ENCODE measurements around the gene SNX24.
"Not testable (repeated sequence)": the region's sequence is repeated elsewhere in the genome, so short reads cannot be mapped to it uniquely, and the experiment has no call there.

SNX24 gene

DNA sequence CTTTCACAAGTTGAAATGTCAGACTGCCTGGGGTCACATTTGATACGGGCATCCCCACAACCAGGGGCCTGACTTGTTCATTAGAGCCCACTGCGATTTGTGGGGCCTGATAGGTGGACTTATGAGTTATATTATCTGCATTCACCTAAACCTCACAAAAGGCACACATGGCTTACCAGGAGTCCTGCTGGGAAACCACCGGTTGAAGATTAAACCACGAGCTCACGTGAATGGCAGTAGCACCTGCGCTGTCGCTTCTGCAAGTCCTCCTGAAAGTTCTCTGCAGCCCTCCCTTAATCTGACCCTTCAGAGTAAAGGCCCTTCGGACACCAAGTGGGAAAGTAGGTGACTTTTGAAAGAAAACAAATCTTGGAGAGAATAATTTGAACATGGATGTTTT lies 122.2 kb downstream of the SNX24 start:
- no peak for DNase-seq (ENCODE audit: low read depth)

- not testable (repeated sequence) for DNase-seq (ENCODE audit: low read depth)
Measured at GRCh38 chr5:122968056-122968455, 122.6 kb downstream of the SNX24 start.

DNA sequence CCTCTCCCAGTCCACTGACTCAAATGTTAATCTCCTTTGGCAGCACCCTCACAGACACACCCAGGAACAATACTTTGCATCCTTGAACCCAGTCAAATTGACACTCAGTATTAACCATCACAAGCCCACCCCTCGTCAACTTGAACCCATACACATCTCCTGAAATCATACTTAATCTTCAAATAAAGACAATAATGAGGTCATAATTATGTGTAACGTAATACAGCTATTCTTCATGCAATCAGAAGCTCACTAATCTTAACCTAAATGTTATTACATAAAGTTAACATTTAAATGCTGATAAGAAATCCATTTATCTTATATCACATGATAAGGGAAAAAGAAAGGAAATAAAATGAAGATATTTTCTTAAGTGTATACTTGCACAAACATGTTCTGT lies 125.9 kb downstream of the SNX24 start:
- DNase-seq (ENCODE audit: low read depth): no peak

- DNase-seq (ENCODE audit: low read depth): no peak
Measured at GRCh38 chr5:122972877-122973276, 127.5 kb downstream of the SNX24 start.

DNA sequence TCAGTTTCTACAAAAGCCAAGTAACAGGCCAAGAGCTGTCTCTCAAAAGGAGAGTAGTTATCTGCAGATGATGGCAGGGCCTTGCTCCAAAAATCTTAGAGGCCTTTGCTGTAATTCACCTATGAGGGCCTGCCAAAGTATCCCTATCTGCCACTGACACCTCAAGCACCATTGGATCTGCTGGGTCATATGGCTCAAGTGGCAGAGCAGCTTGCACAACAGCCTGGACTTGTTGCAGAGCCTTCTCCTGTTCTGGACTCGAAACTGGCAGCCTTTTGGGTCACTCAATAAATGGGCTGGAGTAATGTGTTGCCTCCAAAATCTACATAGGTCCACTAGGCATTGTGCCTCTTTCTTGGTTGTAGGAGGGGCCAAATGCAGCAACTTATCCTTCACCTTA lies 128.3 kb downstream of the SNX24 start:
- DNase-seq (ENCODE audit: low read depth): not testable (repeated sequence)

DNA sequence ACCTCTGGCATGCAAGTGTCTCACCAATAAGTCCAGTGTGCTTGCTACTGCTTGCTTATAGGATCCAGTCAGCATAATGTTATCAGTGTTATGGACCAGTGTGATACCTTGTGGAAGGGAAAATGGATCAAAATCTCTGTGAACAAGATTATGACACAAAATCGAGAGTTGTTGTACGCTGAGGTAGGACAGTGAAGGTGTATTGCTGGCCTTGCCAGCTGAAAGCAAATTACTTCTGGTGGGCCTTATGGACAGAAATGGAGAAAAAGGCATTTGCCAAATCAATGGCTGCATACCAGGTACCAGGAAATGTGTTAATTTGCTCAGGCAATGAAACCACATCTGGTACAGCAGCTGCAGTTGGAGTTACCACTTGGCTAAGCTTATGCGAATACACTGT lies 128.8 kb downstream of the SNX24 start:
- not testable (repeated sequence) for DNase-seq (ENCODE audit: low read depth)

- DNase-seq (ENCODE audit: low read depth): no peak
Measured at GRCh38 chr5:122977319-122977718, 131.9 kb downstream of the SNX24 start.

GRCh38 chr5:122978068-122978467 lies 132.7 kb downstream of the SNX24 start:
- no peak for DNase-seq (ENCODE audit: low read depth)

DNA sequence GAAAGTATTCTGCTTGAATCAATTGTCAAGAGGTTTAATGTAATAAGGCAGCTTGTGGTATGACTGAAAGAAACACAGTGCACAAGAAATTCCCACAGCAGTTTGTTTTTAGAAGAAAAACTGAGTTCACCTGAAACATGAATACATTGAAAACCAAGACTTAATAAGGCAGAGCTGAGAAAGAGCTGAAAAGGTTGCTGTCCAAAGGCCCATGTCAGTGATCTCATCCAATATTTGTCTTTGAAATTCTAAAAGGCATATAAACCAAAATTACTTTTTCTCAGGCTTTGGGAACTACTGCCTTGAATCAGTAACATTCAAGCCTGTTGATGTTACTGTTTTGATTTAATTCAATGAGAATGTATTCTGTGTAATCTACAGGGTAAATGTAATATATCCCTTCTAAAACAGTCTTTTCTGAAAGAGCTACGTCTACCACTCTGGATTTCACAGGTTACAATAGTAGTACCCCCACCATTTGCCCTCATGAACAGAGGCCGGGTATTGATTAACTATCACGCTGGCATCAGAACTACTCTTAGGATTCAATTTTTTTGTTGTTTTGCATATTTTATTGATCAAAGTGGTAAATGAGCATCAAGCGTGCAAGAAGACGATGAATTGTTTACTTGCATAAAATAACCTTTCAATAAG lies 133.4 kb downstream of the SNX24 start:
- DNase-seq (ENCODE audit: low read depth): no peak

DNA sequence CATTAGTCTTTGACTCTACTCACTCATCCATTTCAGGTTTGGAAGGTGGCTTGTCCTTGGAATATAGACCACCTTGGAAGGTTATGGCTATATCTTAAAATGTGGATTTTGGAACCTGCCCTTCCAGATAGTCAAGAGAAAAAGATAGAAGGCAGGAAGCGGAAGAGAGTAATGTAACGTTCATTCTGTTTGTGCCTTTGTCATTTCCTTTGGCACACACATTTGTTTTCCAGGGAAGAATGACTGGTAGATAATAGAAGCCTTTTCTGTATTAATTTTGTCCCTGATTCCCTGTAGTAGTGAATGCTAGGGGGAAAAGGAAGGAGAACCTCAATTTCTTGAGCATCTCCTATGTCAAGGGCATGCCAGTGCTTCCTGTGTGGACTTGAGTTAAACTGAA lies 136.4 kb downstream of the SNX24 start:
- no peak for DNase-seq (ENCODE audit: low read depth)

GRCh38 chr5:122982376-122982775 lies 137.0 kb downstream of the SNX24 start:
- no peak for DNase-seq (ENCODE audit: low read depth)

GRCh38 chr5:122984425-122984824 lies 139.0 kb downstream of the SNX24 start:
- DNase-seq (ENCODE audit: low read depth): no peak

- DNase-seq (ENCODE audit: low read depth): no peak
Measured at GRCh38 chr5:122985006-122985700, 139.7 kb downstream of the SNX24 start.

- no peak for DNase-seq (ENCODE audit: low read depth)
Measured at GRCh38 chr5:122985954-122986721, 140.7 kb downstream of the SNX24 start.

- no peak for DNase-seq (ENCODE audit: low read depth)
Measured at GRCh38 chr5:122996091-122996490, 150.7 kb downstream of the SNX24 start.

DNA sequence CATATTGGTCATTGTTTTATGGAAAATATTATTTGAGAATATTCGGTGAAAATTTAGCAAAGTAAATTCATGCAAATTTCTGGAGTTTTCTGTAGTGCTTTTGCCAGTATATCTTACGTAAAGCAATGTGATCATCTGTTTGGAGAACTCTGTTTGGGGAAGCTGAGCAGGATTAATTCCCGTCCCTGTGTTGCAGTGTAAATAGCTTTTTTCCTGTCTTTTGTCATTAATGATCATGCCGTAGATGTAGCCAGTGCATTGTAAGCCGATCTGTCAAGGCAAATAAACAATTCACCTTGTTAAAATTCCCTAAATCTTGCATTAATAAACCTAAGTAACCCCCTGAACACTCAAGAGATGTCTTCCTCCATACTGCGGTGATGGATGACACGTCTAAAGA lies 151.9 kb downstream of the SNX24 start:
- DNase-seq (ENCODE audit: low read depth): no peak

- no peak for DNase-seq (ENCODE audit: low read depth)
Measured at GRCh38 chr5:122999947-123000563, 154.6 kb downstream of the SNX24 start.

DNA sequence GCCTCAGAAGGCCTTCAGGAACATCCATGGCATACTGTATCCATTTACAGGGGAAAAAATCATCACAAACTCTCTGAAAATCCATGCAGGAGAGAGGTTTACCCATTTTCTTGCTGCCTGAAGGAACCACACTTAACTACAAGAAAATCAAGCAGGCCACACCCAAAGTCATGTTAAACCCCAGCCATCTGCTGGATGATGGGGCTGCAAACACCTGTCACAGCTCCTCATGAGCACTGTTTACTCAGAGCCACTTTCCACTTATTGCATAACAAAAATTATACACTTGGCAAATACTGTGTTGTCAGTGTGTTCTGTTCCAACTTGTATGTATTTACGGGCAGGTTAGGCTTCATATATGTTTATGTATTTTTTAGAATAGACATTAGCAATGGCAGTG lies 155.3 kb downstream of the SNX24 start:
- no peak for DNase-seq (ENCODE audit: low read depth)

DNA sequence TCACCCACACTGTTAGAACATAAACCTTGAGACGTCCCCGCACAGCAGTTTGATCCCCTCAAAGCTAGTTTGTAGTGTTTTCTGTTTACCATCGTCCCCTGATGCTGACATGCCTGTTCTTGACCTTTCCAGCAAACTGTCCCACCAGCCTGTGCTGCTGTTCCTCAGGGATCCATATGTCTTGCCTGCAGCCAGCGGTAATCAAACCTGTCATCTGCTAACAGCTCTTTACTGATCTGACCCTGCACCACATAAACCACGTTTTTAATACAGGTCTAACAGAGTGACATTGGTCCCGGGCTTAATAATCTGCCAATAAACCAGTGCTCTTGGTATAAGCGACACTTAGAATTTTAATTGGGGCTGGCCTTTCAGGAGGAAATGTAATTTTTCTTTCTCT lies 156.4 kb downstream of the SNX24 start:
- DNase-seq (ENCODE audit: low read depth): no peak

- DNase-seq (ENCODE audit: low read depth): no peak
Measured at GRCh38 chr5:123007182-123007581, 161.8 kb downstream of the SNX24 start.

GRCh38 chr5:123007754-123008153 lies 162.3 kb downstream of the SNX24 start:
- DNase-seq (ENCODE audit: low read depth): no peak

DNA sequence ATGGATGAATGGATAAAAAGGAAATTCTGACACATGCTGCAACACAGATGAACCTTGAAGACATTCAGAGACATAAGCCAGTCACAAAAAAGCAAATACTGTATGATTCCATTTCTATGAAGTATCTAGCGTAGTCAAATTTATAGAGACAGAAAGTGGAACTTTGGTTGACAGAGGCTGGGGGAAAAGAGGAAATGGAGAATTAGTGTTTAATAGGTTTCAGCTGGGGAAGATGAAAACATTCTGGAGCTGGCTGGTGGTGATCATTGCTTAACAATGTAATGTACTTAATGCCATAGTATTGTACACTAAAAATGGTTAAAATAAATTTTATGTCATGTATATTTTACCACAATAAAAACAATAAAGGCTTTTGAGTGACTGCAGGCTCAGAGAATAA lies 166.9 kb downstream of the SNX24 start:
- DNase-seq (ENCODE audit: low read depth): no peak

DNA sequence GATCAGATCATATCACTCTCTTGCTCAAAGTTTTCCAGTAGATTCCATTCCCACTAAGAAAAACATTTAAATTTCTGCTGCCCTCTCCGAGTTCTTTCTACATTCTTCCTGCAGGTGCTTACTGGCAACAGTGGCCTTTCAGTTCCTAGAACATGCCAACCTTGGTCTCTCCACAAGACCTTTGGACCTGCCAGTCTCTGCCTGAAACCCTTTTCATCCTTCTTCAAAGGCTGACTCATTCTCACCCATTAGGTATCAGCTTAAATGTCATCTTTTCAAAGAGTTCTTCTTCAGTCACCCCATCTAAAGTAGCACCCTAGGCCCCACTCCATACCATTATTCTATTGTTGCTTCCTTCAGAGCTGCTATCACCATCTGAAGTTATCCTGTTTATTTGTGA lies 169.3 kb downstream of the SNX24 start:
- no peak for DNase-seq (ENCODE audit: low read depth)

Data from T-helper 22 cell (primary cell).